GM18867 (cell line): ENCODE measurements around the gene VSIR.

Experiments used
- ATAC-seq: cut with Tn5 transposase; IDR thresholded peaks from one replicate; pipeline ENCODE4 v1.9.1; 2021; ENCODE audit warnings: mild to moderate bottlenecking, moderate library complexity; ENCODE audit not compliant: unreplicated experiment

The VSIR gene

DNA sequence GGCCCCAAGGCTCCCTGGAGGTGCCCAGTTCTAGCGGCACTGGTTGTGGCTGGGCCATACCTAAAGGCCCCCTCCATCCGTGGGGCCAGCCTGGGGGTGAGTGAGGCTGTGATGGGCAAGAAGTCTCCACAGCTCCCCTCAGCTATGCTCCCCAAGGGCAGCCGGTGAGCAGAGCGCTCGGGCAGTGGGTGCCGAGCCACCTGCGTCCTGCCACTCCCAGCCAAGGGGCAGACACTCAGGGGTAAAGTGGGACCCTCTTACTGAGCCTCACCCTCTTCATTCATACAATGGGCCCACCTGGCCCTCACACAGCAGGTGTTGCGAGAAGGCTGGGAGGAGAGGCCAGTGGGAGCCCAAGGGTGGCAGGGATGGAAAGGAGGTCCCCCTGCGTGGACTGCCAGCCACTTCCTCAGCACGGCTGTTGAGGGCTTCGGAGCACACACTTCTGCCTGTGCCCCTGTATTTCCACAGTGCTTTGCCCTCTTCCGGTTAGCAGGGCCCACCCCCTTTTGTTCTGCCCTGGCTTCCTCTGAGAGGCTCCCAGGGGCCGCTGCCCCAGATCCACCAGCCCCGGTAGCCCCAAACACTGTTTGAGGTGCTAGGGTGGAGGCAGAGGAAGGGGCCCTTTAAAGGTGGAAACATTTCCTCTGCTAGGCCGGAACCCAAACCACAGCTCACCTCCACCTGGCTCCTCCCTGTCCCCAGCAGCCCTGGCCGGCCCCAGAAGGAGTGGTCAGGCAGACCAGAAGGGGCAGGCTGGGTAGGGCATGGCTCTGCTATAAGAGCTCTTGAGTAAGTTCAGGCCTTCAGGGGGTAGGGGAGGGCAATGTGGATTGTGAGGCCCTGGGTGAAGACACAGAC is 37.4 kb downstream of the VSIR start:
- no peak for ATAC-seq

DNA sequence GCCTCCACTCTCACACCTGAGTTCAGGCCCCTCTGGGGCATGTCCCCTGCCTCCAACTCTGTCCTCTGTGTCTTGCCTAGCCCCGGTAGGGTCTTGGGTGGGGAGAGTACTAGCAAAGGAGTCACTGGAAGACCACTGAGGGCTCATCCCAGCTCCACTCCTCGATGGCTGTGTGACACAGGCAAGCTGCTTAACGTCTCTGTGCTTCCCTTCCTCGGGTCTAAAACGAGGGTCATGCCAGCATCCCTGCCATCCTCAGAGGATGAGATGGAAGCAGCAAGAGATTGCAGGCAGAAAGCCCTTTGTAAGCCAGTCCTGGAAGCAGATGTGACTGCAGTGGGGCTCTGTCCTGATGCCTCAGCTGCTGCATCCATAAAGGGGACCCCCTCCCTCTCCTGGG is 38.5 kb downstream of the VSIR start:
- no peak for ATAC-seq

DNA sequence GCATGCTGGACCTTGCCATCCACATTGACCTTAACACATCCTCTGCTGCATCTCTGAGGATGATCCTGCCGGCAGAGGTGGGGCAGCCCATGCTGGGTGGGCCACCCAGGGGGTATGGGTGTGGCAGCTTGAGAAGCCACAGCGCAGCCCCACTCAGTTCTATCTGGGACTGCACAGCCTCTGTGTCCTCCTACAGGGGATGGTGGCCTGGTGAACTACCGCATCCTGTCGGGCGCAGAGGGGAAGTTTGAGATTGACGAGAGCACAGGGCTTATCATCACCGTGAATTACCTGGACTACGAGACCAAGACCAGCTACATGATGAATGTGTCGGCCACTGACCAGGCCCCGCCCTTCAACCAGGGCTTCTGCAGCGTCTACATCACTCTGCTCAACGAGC is 41.5 kb downstream of the VSIR start:
- no peak for ATAC-seq

DNA sequence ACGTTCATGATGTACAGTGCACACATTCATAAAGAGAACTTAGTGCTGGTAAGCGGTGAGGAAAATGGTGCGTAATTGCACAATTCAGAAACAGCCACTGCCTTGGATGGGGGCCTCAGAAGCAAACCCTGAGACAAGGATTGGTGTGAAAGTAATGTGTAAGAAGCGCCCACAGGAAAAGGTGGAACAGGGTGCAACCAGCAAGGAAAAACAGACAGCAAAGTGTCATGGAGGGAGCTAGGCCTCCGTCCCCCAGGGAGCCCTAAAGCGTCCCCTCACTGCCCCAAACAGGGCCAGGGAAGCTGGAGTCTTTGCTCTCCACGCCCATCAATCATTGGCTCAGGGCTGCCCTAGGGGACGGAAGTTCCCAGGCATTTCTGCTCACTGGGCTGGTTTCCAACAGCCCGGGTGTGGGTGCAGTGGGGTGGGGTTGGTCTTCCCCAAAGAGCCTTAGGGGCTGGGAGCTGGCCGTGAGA is 44.1 kb downstream of the VSIR start:
- no peak for ATAC-seq

DNA sequence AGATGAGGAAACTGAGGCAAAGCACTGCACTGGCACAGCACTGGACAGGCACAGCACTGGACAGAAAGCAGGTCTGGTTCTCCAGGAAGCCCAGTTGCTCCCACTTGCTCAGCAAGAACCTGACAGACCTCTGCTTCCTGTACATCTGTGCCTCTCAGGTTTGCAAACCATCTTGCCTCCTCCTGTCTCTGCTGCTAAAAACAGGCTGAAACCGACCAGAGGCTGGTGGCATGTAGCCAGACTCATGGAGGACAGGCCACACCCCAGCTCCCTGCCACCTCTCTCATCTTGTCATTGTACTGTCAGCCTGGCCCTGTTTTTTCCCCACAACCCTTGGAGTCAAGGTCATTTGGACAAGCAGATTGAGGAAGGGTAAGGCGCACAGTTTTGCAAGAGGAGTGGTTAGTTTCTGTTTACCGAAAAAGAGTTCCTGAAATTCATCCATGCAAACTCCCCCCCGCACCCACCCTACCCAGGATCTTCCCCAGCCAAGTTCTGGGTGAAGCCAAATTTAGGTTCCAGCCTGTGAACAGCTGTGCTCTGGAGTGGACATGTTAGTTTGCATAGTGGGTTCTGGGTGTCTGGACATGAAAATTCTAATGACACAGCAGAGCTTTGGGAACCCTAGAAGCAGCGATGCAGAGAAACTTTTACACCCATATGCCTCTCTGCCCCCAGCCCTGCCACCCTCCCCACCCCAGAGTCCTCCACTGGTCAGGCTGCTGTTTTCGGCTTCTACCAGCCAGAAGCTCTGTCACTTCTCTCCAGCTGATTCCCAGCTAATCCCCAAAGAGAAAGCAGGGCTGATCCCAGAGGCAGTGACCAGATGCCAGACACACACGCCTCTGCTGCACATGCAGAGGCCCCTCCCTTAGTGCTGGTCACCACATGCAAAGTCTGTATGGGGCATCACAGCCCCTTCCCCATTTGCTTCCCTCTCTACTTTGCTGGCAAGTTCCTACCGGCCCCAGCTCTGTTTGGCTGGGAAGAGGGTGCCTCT is 45.3 kb downstream of the VSIR start:
- peak; percentile 58 for ATAC-seq

DNA sequence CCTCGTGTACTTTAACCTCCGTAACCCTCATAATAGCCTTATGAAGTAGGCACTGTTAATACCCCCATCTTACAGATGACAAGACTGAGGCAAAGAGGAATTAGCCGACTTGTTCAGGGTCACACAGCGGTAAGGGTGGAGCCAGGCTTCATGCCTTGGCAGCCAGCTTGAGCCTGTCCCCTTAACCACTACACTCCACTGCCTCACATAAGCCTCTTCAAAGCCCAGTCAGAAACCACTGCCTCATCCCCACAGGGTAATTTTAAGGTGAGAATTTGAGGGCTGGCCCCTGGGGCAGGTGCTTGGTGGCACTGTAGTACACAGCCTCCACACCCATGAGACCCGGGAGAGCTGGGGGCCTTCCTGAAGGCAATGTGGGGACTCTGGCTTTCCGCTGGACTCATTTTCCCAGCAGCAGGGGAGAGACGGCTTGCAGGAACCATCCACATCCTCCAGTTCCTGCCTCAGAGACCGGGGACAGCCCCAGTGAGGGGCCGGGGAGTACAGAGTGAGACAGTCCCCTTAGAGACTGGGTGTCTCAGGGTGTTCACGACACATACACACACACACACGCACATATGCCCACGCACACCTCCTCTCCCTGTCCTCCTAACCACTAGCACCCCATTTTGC is 46.1 kb downstream of the VSIR start:
- peak; percentile 49 for ATAC-seq

DNA sequence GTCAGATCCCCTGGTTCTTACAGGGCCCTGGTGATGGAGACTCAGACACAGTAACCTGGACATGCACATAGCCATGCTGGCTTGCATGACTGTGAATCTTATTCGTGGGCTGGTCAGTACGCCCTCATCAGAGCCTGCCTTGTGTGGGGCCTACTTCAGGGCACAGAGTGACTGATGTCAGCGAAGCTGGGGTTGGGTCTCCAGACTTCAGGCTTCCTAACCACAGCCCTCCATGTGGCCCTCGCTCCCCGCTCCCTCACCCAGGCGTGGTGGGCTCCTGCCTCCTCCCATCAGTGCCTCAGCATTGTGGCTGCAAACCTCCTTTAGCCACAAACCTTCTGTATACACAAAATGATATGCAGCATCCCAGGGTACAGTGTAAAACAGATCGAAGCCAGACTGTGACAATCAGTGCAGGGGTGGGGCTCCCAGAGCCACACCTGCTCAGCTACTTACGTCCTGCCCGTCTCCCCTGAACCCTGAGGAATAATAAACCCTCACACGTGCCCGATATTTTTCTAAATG is 46.7 kb downstream of the VSIR start:
- ATAC-seq, result no peak

DNA sequence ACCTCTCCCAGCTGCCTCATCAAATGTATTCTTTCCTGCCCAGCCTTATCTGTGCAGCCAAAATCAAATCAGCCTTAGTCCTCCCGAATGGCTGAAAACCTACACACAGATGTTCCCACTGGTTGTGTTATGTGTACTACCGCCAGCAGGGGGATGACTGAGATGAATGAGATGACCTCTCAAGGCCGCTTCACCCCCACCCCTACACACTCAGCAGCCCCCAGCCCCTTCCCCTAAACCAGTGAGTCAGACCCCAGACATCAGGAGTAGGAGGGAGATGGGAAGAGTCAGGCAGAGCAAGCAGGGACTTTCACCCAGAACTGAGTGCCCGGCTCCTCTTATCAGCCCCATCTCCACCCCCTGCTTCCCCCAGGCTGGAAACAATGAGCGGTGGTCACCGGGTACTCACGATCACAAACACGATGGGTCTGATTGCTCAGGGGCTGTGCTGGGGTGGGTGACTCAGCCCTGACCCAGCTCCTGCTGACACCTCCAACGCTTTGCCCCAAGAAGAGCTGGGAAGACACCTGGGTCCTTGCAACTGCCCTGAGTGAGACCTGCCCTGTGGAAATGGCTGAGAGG is 47.2 kb downstream of the VSIR start:
- no peak for ATAC-seq

DNA sequence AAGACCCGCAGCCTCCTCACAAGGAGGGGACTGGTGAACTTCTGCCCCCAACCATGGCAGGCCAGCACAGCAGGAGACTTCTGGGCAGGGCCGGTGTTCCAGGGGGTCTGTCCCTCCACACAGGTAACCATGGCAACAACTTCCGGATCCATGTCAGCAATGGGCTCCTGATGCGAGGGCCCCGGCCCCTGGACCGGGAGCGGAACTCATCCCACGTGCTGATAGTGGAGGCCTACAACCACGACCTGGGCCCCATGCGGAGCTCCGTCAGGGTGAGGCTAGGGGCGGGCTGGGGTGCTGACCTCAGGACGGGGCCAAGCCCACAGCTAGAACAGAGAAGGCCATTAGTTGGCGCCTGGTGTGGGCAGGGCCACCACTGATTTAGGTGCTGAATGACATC is 48.1 kb downstream of the VSIR start:
- no peak for ATAC-seq

DNA sequence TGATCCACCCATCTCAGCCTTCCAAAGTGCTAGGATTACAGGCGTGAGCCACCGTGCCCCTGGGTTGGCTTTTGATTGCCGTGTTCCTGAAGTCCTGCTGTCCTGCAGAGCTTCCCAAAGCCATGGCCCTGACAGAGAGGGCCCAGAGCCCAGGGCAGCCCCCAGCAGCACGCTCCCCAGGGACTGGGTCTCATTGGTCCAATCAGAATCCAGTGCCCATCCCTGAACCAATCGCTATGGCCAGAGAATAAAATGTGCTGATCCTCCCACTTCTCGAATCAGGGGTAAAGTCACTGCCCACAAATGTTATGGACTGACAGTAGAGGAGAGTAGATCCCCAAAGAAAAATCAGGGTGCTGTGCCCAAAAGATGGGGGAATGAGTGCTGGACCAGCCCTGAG is 48.8 kb downstream of the VSIR start:
- ATAC-seq, result no peak

DNA sequence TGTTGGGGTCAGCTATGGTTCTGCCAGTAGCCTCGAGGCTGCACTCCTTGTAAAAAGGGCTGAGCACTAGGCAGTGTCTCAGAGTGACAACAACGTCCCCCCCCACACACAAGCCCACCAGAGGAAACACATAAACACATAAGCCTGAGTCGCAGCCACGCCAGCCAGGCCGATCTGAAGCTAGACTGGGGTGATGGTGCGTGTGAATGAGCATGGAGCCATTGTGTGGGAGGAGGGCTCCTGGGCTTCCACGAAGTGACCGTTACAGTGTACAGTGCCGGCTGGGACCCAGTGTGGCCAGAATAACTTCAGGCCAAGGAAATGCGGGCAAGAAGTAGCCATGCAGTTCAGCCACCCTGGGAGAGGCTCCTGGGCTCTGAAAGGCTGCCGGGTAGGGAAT is 50.0 kb downstream of the VSIR start:
- ATAC-seq, result no peak

DNA sequence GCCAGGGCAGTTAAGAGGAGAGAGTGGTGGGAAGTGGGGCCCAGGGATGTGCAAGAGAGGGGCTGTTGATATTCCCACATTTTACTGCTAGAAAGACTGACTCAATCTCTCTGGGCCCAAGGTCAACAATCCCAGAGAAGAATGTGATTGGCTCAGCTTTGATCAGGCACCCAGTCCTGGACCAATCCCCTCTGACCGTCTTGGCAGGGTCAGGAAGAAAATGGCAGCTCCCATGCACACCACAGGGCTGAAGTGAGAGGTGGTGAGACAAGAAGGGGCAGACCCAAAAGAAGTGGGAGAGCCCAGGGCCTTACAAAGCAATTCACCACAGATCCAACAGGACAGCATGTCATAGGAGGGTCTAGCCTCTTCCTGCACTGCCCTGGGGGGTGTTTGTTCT is 50.5 kb downstream of the VSIR start:
- ATAC-seq, result no peak

DNA sequence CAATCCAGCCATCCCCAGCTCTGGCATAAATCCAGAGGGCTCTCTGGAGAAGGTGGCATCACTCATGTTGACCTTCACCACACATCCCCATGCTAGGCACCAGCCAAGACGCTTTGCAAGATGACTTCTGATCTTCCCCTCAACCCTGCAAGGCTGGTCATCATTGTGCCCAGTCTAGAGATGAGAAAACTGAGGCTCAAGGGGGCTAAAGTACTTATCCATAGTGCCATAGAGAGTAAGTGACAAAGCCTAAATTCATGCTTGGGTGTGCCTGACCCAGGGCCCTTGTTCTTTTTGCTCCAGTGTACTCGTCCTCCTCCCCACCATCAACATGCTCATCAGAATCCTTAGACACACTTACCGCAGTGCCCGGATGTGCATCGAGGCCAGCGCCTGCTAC is 52.0 kb downstream of the VSIR start:
- no peak for ATAC-seq

DNA sequence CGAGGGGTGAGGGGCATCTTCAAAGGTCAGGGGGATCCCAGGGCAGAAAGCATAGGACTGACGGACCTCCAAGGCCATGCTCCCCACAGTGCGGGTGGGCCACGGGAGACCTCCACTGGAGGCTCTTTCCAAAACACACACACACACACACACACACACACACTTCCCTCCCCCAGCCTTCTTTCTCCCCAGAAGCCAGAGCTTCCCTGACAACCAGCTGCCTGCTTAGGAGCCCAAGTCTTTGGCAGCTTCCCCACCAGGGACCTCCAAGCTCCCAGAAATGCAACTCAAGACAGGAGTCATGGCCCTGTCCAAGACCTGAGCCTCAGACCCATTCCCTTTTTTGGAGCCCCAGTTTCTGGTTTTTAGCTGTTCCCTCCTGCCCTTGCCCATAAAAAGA is 53.0 kb downstream of the VSIR start:
- no peak for ATAC-seq

DNA sequence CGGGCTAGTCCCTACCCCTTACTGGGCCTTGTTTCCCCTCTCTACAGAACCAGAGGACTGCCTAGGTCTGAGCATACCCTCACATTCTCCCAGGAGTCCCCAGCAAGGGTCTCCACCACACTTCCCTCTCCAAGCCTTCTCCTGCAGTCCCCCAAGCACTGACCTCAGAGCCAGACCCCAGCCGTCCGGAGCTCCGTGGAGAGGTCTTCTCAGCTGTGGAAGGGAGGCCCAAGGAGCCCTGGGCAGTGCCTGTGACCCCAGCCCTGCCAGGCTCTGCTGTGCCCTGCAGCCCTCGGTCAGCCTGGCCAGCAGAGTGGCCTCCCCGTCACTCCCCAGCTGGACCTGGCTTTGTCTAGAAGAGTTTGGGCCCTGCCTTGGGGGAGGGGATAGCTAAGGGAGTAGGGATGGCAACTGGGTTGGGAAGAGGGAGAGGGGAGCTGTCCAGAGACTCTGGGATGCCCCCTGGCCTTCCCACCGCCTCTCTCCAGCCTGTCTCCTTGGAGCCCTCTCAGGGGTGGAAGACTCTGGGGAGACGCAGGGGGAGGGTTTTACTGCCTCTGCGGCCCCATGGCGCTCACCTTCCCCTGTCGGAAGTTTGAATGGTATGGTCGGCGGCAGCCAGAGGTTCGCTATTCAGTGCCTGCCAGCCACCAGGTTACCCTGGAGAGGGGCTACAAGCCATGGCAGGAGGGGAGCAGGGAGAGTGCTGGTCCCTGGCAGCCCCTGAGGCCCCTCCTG is 53.7 kb downstream of the VSIR start, which contains the start of gene C10orf105:
Gene C10orf105 (minus strand): TSS at position 315 of the 738 bp plus-strand sequence. CDS start 3,441 bp downstream, outside the sequence.
- no peak for ATAC-seq

DNA sequence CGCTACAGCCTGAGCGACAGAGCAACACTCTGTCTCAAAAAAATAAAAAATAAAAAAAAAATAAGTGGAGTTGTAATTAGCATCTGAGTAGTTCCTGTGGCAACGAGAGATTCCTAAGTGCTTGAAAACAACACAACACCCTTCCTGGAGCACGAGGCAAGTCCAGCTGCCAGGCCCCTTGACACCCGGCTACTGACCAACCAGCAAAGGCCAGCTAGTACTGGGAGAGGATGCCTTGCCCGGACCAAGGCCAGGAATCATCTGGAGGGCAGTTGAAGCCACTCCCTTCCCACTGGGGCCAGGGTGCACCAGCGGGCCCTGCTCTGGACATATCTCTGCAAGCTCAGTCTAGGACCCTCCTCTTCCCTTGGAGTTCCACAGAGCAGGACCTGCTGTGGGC is 54.3 kb downstream of the VSIR start:
- ATAC-seq, result no peak

DNA sequence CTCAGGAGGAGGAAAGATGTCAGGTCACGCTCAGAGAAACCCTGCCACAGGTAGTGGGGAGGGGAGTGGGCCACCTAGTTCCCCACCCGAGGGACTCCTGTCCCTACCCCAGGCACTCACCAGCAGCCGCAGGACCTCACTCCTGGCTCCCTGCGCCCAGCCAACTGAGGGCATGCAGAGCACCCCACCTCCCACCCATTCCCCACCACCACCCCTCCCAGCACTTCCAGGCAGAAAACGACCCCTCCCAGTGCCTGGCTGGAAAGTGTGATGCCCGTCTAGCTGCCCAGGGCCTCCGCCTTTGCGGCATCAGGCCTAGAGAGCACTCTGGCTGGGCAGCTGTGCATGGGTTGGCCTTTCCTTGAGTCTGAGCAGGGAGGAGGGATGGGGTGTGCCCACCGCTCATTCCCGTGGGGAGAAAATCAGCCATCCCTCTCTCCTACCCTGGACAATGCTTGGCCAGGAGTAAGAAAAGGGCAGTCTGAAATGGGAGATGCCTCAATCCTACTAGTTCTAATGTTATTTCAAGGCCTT is 55.1 kb downstream of the VSIR start:
- no peak for ATAC-seq

DNA sequence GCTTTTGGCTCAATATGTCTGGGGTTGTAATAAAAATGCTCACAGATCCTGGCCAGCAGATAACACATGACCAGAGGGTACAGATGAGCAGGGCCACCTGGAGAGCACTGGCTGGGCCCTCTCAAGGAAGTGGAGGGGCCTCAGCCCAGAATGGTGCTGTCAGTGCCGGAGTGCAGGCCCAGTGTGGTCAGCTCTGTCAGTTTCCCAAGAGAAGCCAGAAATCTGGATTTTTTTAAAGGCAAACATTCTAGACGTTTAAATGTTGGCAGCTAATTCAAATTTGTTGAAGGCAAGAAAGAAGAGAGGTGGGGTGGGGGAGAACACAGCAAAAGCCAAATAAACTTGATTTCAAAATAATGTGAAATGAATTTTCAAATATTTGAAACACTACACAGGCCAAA is 55.8 kb downstream of the VSIR start:
- ATAC-seq, result no peak

DNA sequence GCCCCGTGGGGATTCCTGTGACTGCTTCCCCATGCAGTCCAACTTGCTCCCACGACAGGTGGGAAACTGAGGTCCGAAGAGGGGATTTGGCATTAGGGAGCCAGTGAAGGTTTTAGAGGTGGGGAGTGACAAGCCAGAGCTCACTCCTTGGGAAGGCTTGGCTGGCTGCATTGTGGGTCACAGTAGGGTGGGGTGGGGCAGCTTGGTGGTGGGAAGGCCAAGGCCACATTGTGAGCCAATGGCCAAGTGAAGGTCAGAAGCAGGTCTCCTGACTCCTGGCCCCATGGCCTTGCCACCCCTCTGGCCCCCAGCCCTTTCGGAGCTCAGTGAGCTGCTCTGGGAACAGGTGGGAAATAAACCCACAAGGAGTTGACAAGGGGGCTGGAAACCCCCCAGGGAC is 56.3 kb downstream of the VSIR start:
- no peak for ATAC-seq

DNA sequence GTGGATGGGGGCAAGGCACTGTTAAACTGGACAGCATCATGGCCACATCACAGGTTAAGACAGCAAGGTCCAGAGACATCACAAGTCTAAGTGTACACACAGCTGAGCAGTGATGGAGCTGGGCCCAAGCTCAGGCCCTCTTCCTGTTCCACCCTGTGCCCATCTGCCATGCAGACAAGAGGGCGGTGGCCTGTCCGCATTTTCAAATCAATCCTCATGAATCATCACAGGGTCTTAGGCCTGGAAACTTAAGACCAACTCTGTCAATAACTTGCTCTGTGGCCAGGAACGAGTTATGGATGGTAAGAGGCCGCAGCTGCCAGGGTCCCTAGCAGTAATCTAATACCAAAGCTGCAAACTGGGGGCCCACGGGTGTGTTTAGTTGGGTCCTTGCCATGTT is 56.9 kb downstream of the VSIR start:
- ATAC-seq, result no peak
